Measurements from ENCODE around the gene STARD3NL. TPM values are rescaled to one million over a fixed set of nuclear protein-coding genes. Genes with fewer than 3 reads are reported as not detected.

The STARD3NL gene, protein sequence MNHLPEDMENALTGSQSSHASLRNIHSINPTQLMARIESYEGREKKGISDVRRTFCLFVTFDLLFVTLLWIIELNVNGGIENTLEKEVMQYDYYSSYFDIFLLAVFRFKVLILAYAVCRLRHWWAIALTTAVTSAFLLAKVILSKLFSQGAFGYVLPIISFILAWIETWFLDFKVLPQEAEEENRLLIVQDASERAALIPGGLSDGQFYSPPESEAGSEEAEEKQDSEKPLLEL
- polyA plus RNA-seq, result 100 to 1,000 TPM in 2 of 3 donors, 10 to 100 TPM in 1; 94.8 to 121 (median 113) TPM

- peaks cover 35 to 58% of the 10 kb centered on the region in 2 donors for H3K4me1 Mint-ChIP-seq
- H3K27me3 Mint-ChIP-seq (ENCODE audit: low read depth in 3 of 3), result peaks cover 0 to 10% (median 5%) of the 10 kb centered on the region in 3 donors
- peak; percentile 92 to 95 (median 94) for DNase-seq
- H3K27ac Mint-ChIP-seq, result peak within 1 kb of the TSS; percentile 93 to 99 (median 95)
- H3K36me3 Mint-ChIP-seq, result no peaks in the 10 kb centered on the region
- no peaks in the 10 kb centered on the region for H3K9me3 Mint-ChIP-seq
- peak within 1 kb of the TSS; percentile 96 to 98 (median 97) for H3K4me3 Mint-ChIP-seq
These were observed at the start of gene STARD3NL for GRCh38 chr7:38178004-38178694. Gene STARD3NL (plus strand): TSS chr7:38178245. CDS start chr7:38207505, 29,260 bp downstream.

- no peak for DNase-seq
- peaks cover 0 to 7% (median 2%) of the 10 kb centered on the region in 3 donors for H3K27me3 Mint-ChIP-seq (ENCODE audit: low read depth in 3 of 3)
- no peaks in the 10 kb centered on the region for H3K4me1 Mint-ChIP-seq
These were observed 48.9 kb upstream of the STARD3NL start for GRCh38 chr7:38129162-38129561.

DNA sequence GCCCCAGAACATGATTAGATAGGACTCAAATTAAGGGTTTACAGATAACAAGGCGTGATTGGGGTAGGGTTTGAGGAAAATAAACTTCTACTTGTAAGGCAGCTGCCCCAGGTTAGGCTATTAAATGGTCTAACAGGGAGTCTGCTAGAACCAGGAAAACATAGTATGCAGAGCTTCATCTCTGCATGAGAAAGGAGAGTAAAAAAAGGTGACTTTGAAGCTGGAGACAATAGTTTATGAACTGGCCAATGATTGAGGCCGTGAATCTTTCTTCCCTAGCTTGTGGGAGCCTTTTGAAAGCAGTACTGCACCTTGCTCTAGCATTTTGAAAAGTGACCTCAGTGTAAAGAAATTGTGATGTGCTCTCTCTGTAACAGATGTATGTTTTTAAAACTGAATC lies 48.5 kb upstream of the STARD3NL start:
- H3K9me3 Mint-ChIP-seq, result peaks cover 0 to 2% (median 0%) of the 10 kb centered on the region in 6 donors
- no peaks in the 10 kb centered on the region for H3K4me1 Mint-ChIP-seq
- no peak overlapping the region for H3K4me3 Mint-ChIP-seq
- no peaks in the 10 kb centered on the region for H3K36me3 Mint-ChIP-seq
- no peak for DNase-seq
- no peak overlapping the region for H3K27ac Mint-ChIP-seq
- peaks cover 0 to 7% (median 2%) of the 10 kb centered on the region in 3 donors for H3K27me3 Mint-ChIP-seq (ENCODE audit: low read depth in 3 of 3)

More at GRCh38 chr7:38129162-38129561, 48.9 kb upstream of the STARD3NL start:
- Mint-ChIP-seq H3K4me3 (no peak overlapping the region), H3K36me3 (no peaks in the 10 kb centered on the region), H3K9me3 (peaks cover 0 to 2% (median 0%) of the 10 kb centered on the region in 6 donors), H3K27ac (no peak overlapping the region)

DNA sequence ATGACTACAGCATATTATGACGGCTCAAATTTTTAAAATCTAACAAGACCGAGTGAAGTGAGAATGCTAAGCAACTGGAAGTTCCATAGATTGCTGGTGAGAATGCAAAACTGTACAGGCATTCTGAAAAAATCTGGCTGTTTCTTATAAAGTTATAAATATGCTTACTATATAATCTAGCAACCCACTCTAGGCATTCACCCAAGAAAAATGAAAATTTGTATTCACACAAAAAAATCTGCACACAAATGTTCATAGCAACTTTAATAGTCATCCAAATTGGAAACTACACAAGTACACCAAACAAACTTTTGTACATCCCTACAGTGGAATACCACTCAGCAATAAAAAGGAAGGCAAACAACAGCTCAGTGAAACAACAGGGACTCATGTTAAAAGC lies 39.9 kb upstream of the STARD3NL start:
- peaks cover 5 to 10% of the 10 kb centered on the region in 2 donors for H3K4me1 Mint-ChIP-seq
- DNase-seq, result no peak
- H3K4me3 Mint-ChIP-seq, result no peak overlapping the region
- H3K27ac Mint-ChIP-seq, result no peak overlapping the region
- no peaks in the 10 kb centered on the region for H3K36me3 Mint-ChIP-seq
- no peaks in the 10 kb centered on the region for H3K9me3 Mint-ChIP-seq
- peaks cover under 1 to 2% (median 2%) of the 10 kb centered on the region in 3 donors for H3K27me3 Mint-ChIP-seq (ENCODE audit: low read depth in 3 of 3)

DNA sequence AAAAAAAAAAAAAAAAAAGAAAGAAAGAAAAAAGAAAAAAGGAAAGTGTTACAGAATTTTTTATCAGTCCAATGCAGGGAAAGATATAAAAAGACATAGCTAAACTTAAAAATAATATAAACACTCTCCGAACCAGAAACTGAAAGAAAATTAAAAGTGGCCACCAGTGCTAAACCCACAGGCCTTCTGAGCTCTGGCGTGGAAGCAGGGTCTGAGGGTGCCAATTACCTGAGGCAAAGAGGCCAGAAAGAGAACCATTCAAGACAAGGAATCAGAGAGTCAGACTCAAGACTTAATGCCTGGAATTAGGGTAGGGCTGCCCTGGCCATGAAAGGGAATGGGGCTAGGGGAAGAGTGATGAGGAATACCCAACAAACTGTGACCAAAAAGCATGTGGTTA lies 36.9 kb upstream of the STARD3NL start:
- peaks cover 0 to 2% (median 2%) of the 10 kb centered on the region in 3 donors for H3K27me3 Mint-ChIP-seq (ENCODE audit: low read depth in 3 of 3)
- peak; percentile 3 to 12 (median 6) for DNase-seq
- H3K4me1 Mint-ChIP-seq, result peaks cover 5 to 10% of the 10 kb centered on the region in 2 donors
- H3K36me3 Mint-ChIP-seq, result no peaks in the 10 kb centered on the region
- H3K4me3 Mint-ChIP-seq, result peak overlapping the region in 3 of 5 donors; percentile 2 to 63 (median 22)
- peak overlapping the region in 4 of 6 donors; percentile 17 to 74 (median 62) for H3K27ac Mint-ChIP-seq
- no peaks in the 10 kb centered on the region for H3K9me3 Mint-ChIP-seq

DNA sequence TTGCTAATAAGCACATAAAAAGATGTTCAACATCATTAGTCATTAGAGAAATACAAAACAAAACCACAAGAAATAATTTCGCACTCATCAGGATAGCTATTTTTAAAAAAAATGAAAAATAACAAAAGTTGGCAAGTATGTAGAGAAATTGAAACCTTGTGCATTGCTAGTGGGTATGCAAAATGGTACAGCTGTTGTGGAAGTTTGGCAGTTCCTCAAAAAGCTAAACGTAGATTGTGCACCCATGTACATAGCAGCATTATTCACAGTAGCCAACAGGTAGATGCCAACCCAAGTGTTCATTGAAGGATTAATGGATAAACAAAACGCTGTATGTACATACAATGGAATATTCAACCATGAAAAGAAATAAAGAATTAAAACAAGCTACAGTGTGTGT lies 35.3 kb upstream of the STARD3NL start:
- Mint-ChIP-seq H3K9me3 (no peaks in the 10 kb centered on the region), H3K4me3 (no peak overlapping the region), H3K27ac (no peak overlapping the region), H3K27me3 (ENCODE audit: low read depth in 3 of 3) (peaks cover 2 to 6% (median 4%) of the 10 kb centered on the region in 3 donors), H3K36me3 (no peaks in the 10 kb centered on the region), H3K4me1 (peaks cover 5 to 10% of the 10 kb centered on the region in 2 donors)
- no peak for DNase-seq

- no peaks in the 10 kb centered on the region for H3K9me3 Mint-ChIP-seq
- DNase-seq, result no peak
- H3K36me3 Mint-ChIP-seq, result peaks cover 0 to 6% (median 0%) of the 10 kb centered on the region in 3 donors
- H3K4me3 Mint-ChIP-seq, result no peak overlapping the region
- no peak overlapping the region for H3K27ac Mint-ChIP-seq
- H3K4me1 Mint-ChIP-seq, result no peaks in the 10 kb centered on the region
- H3K27me3 Mint-ChIP-seq (ENCODE audit: low read depth in 3 of 3), result peaks cover 3 to 11% (median 4%) of the 10 kb centered on the region in 3 donors
These were observed 31.0 kb upstream of the STARD3NL start for GRCh38 chr7:38147005-38147404.

- no peak overlapping the region for H3K4me3 Mint-ChIP-seq
- peaks cover 1 to 16% (median 7%) of the 10 kb centered on the region in 3 donors for H3K27me3 Mint-ChIP-seq (ENCODE audit: low read depth in 3 of 3)
- H3K4me1 Mint-ChIP-seq, result no peaks in the 10 kb centered on the region
- H3K36me3 Mint-ChIP-seq, result peaks cover 0 to 10% (median 0%) of the 10 kb centered on the region in 3 donors
- no peak for DNase-seq
- no peak overlapping the region for H3K27ac Mint-ChIP-seq
- H3K9me3 Mint-ChIP-seq, result peaks cover 0 to 5% (median 0%) of the 10 kb centered on the region in 6 donors
These were observed 26.5 kb upstream of the STARD3NL start for GRCh38 chr7:38151556-38151955.

- Mint-ChIP-seq H3K9me3 (peaks cover 0 to 5% (median 0%) of the 10 kb centered on the region in 6 donors), H3K4me1 (no peaks in the 10 kb centered on the region), H3K27ac (no peak overlapping the region), H3K36me3 (peaks cover 0 to 10% (median 0%) of the 10 kb centered on the region in 3 donors), H3K4me3 (no peak overlapping the region), H3K27me3 (ENCODE audit: low read depth in 3 of 3) (peaks cover 1 to 11% (median 3%) of the 10 kb centered on the region in 3 donors)
- DNase-seq, result no peak
These were observed 24.5 kb upstream of the STARD3NL start for GRCh38 chr7:38153515-38153914.

GRCh38 chr7:38154278-38154677 lies 23.8 kb upstream of the STARD3NL start:
- no peak for DNase-seq
- H3K27me3 Mint-ChIP-seq (ENCODE audit: low read depth in 3 of 3), result peaks cover 1 to 8% (median 3%) of the 10 kb centered on the region in 3 donors
- H3K4me3 Mint-ChIP-seq, result no peak overlapping the region
- peaks cover 0 to 5% (median 0%) of the 10 kb centered on the region in 3 donors for H3K36me3 Mint-ChIP-seq
- H3K4me1 Mint-ChIP-seq, result no peaks in the 10 kb centered on the region
- H3K9me3 Mint-ChIP-seq, result peaks cover 0 to 5% (median 0%) of the 10 kb centered on the region in 6 donors
- no peak overlapping the region for H3K27ac Mint-ChIP-seq

- no peaks in the 10 kb centered on the region for H3K36me3 Mint-ChIP-seq
- no peak overlapping the region for H3K27ac Mint-ChIP-seq
- H3K9me3 Mint-ChIP-seq, result peaks cover 0 to 3% (median 0%) of the 10 kb centered on the region in 6 donors
- no peak for DNase-seq
- H3K4me1 Mint-ChIP-seq, result no peaks in the 10 kb centered on the region
- peaks cover 0 to 10% (median 2%) of the 10 kb centered on the region in 3 donors for H3K27me3 Mint-ChIP-seq (ENCODE audit: low read depth in 3 of 3)
- no peak overlapping the region for H3K4me3 Mint-ChIP-seq
These were observed 18.0 kb upstream of the STARD3NL start for GRCh38 chr7:38160003-38160571.

- Mint-ChIP-seq H3K4me1 (no peaks in the 10 kb centered on the region), H3K36me3 (no peaks in the 10 kb centered on the region), H3K4me3 (no peak overlapping the region), H3K27me3 (ENCODE audit: low read depth in 3 of 3) (peaks cover 0 to 8% (median 0%) of the 10 kb centered on the region in 3 donors), H3K27ac (no peak overlapping the region), H3K9me3 (no peaks in the 10 kb centered on the region)
- no peak for DNase-seq
These were observed 16.0 kb upstream of the STARD3NL start for GRCh38 chr7:38162036-38162435.

- Mint-ChIP-seq H3K36me3 (no peaks in the 10 kb centered on the region), H3K4me3 (no peak overlapping the region), H3K4me1 (peaks cover 0 to 3% of the 10 kb centered on the region in 2 donors), H3K27me3 (ENCODE audit: low read depth in 3 of 3) (peaks cover 0 to 8% (median 0%) of the 10 kb centered on the region in 3 donors), H3K9me3 (no peaks in the 10 kb centered on the region), H3K27ac (no peak overlapping the region)
- DNase-seq, result no peak
These were observed 14.4 kb upstream of the STARD3NL start for GRCh38 chr7:38163671-38164070.

All from immature natural killer cell (primary cell).